ENCODE results near the gene MTFP1. TPM values are rescaled to one million over a fixed set of nuclear protein-coding genes. Genes with fewer than 3 reads are reported as not detected.

MTFP1 gene
- total and polyA plus RNA-seq, 2 of the 4 experiments (the other 2 are of a cell fraction): 7.3 to 7.7 TPM

DNA sequence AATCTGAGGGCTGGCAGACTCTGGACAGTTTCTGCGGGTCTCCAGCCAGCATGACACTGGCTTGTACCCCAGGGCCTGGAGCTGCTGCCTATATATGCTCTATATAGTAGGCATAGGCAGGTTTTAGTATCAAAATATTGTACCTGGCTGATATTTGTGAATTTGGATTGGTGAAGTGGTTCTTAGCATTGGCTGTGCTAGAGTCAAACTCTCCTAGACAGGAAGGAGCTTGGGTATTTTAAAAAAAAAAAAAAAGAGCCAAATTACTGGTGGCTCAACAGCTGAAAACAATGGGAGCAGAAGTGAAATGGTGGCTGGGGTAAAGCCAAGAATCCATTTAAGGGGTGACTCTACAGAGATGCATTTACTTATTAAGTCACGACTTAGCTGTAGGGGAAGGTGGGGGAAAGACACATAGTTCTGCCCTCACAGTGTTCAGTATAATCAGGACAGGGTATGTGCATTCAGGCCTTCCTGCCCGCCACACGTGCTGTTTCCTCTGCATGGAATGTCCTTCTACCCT is 11.0 kb upstream of the MTFP1 start:
- WGBS, 2 experiments (ENCODE audit: extremely low coverage in 2 of 2, insufficient read length in 1 of 2): no CpG with 5 or more reads among the region's 4 CpGs
- Histone ChIP-seq H3K4me1 (ENCODE audit: control insufficient read depth, insufficient read depth, low read length) (peaks cover 6% of the 10 kb centered on the region), H4K20me1 (ENCODE audit: insufficient read depth, low read length) (no peaks in the 10 kb centered on the region), H2BK15ac (ENCODE audit: low read depth, low read length) (no peak overlapping the region), H3K27me3 (ENCODE audit: control insufficient read depth, insufficient read depth, low read length) (no peaks in the 10 kb centered on the region), H2BK5ac (ENCODE audit: low read depth, low read length, poor library complexity, severe bottlenecking) (no peak overlapping the region), H3K4me3 (ENCODE audit: insufficient read depth, low read depth, low read length) (no peak overlapping the region), H3K9me1 (ENCODE audit: insufficient read depth, low read length) (peaks cover 11% of the 10 kb centered on the region), H3K4me2 (ENCODE audit: low read depth, low read length) (no peak overlapping the region), H3K27ac (ENCODE audit: insufficient read depth, low read length) (no peak overlapping the region), H2BK120ac (ENCODE audit: low read depth, low read length) (no peak overlapping the region), H3K9me3 (ENCODE audit: control insufficient read depth, insufficient read depth, low read length) (no peaks in the 10 kb centered on the region), H2BK20ac (ENCODE audit: low read depth, low read length) (no peak overlapping the region), H3K18ac (ENCODE audit: low read depth, low read length) (no peak overlapping the region), H3K9ac (ENCODE audit: low read depth, low read length) (no peak overlapping the region), H4K5ac (ENCODE audit: low read depth, low read length) (no peak overlapping the region), H3K56ac (ENCODE audit: extremely low read depth, insufficient read depth, low read length) (no peak overlapping the region), H4K91ac (ENCODE audit: insufficient read depth, low read depth, low read length) (no peak overlapping the region), H3K4ac (ENCODE audit: low read depth, low read length) (no peak overlapping the region), H3K79me1 (ENCODE audit: low read depth in 1 of 2, low read length in 2 of 2) (peaks cover 16 to 43% of the 10 kb centered on the region in 2 experiments), H2AFZ (replicated peaks; ENCODE audit: low read length, poor library complexity) (no peak overlapping the region), H3K14ac (replicated peaks; ENCODE audit: low read depth, low read length) (no peak overlapping the region), H3K36me3 (ENCODE audit: control insufficient read depth, insufficient read depth, low read length) (peaks cover 52% of the 10 kb centered on the region), H4K8ac (ENCODE audit: low read depth in 2 of 2, low read length in 2 of 2) (no peak overlapping the region), H2AK9ac (replicated peaks; ENCODE audit: low read depth, low read length, poor library complexity) (no peak overlapping the region), H3K23ac (ENCODE audit: low read depth, low read length) (no peak overlapping the region), H2AK5ac (ENCODE audit: low read depth, low read length) (no peak overlapping the region)
- intact Hi-C loops (cut with micrococcal nuclease) (no loop called here), in situ Hi-C loops (cut with MboI; ENCODE audit: low sequenced_read_pairs) (no loop called here), dilution Hi-C loops (cut with HindIII; ENCODE audit: low sequenced_read_pairs, unreplicated experiment) (no loop called here)
- ChIA-PET POLR2A (ENCODE audit: unreplicated experiment) (no interaction called here), CTCF (interaction anchor here (1.0 kb wide), 1 partner anchor 9 kb away, joined by 4 read pairs; no protein-coding TSS in a partner anchor)
- ATAC-seq (ENCODE audit: low read depth) (no peak), DNase-seq (no peak)
- TF ChIP-seq BHLHE40 (IDR thresholded peaks at IDR 0.05; ENCODE audit: low read depth, low read length): no peak
- no peak for TF ChIP-seq RCOR1 (IDR thresholded peaks at IDR 0.05; ENCODE audit: insufficient replicate concordance, low read length)
- no peak for TF ChIP-seq FOS (IDR thresholded peaks at IDR 0.05; ENCODE audit: low read depth, low read length)
- no TSS peak for BruUV-seq (replicated peaks)
